ENCODE results near the gene HOXC5.
"Not testable (repeated sequence)": the region's sequence is repeated elsewhere in the genome, so short reads cannot be mapped to it uniquely, and the experiment has no call there.

HOXC5 gene

DNA sequence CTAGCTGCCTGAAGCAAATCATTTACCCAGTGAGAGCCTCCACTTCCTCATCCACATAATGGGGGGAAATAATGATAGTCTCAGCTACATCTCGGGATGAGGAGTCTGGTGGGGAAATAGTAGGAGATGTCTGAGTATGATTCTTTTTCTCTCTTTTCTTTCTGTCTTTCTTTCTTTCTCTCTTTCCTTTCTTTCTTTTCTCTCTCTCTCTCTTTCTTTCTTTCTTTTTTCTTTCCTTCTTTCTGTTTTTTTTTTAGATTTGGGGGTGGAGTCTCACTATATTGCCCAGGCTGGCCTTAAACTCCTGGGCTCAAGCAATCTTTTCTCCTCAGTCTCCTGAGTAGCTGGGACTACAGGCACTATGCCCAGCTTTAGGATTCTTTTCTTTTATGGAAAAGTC, 33.6 kb downstream of the HOXC5 start:
- no peak for DNase-seq (ENCODE audit: low spot score)

DNA sequence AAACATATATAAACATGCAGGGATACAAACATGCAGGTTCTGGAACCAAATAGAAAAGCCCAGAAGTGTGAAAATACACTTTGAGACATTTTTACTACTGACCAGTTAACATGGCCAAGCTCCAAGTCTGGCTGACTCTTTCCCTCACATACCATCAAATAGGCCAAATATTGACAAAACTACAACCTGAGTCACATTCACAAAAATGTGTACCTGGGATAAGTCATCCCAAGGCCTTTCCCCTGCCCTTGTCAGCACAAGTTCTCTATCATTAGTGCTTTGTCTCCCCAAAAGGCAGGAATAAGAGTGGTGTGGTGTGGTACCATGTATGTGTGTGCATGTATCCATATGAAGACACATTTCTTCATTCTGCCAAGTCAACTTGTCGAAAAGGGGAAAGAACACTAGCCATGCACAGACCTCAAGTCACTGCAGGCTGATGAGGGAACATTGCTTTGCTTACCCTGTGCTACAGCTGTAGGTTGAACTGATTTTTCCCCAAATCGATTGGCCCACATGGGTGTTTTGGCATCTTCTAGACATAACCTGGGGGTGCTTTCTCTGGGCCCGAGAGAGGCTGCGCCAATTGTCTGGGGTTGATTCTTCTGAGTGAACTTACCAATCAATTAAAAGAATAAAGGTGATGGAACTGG, 35.7 kb downstream of the HOXC5 start:
- DNase-seq (ENCODE audit: low spot score): no peak

DNA sequence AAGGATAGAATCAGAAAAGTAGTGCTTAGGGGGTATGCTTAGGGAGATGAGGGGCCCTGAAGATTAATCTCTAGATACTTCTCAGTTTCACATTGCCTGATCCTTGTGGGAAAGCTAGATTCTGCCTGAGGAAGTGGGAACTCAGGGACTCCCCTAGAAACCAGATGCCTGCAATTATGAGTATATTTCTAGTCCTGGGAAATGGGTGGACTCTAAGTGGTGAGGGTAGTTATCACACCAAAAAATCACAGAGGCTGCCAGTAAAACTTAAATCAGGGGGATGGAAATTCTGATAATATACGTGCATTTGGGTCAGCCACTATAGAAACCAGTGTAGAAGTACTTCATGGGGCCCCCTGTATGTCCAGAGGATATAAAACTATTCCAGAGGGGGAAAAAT, 39.1 kb downstream of the HOXC5 start:
- DNase-seq (ENCODE audit: low spot score): no peak

DNA sequence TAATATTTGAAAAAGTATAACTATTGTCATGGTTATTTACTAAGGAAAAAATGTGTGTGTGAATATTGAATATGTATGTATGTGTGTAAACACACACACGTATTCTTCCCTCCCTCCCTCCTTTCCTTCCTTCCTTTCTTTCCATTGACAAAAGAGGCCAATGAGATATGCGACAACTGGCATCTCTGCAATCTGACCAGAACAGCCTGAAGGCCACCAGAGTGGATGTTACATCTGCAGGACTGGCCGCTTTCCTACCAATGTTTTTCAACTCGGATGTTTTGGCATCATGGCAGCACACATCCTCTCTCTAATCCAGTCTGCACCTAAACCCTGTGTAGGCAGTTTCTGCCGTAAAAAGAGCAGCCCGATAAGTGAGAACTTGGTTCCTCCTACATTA, 41.5 kb downstream of the HOXC5 start:
- no peak for DNase-seq (ENCODE audit: low spot score)

DNA sequence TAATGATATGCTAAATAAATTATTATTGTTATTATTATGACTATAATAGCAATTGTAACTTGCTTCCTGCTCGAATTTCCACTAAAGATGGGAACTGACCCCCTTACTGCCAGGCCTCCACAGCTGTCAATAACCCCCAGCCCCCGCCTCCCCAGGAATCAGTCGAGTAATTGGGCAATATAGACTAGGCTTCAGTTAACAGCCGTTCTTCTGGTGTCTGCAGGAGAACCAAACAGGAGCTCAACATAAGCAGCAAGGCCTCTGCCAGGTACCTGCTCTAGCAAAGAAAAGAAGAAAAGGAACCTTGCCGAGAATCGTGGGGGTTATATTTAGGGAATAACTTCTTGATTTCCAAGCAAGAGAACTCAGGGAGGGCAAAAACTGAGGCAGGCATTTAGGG, 42.6 kb downstream of the HOXC5 start:
- DNase-seq (ENCODE audit: low spot score): no peak

DNA sequence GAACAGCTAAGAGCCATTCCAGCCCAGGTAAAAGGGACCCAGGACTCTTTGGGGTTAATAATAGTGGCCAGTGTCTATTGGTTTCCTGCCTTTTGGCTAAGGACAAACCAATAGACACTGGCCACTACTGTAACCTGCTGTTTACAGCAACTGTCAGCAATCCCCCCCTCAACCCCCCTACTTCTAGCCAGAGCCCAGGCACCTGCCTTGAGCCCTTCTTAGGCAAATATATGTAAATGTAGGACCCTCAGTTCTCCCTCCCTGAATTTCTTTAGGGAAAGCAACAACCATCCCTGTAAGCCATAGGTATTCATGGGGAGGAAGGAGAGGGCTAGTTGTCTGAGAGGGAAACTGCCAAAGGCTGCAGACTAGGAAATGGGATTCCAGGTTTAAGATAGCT, 43.1 kb downstream of the HOXC5 start:
- DNase-seq (ENCODE audit: low spot score): no peak

DNA sequence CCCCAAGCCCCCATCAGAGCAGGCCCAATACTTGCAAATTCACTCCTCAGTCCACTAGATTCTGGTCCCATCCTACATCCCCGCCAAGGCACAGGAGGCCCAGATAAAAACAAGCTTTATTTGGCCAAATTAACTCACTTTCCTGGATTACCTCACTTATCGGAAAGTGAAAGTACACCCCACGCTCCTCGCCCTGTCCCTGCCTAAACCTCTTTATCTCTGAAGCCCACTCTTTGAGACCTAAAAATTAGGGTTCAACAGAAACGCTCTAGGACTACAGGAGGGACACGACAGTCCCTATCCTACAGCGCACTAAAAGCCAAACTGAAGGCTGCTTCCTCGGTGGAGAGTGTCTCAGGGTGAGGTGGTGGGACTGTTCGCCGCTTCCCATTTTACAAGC, 45.0 kb downstream of the HOXC5 start:
- not testable (repeated sequence) for DNase-seq (ENCODE audit: low spot score)

DNA sequence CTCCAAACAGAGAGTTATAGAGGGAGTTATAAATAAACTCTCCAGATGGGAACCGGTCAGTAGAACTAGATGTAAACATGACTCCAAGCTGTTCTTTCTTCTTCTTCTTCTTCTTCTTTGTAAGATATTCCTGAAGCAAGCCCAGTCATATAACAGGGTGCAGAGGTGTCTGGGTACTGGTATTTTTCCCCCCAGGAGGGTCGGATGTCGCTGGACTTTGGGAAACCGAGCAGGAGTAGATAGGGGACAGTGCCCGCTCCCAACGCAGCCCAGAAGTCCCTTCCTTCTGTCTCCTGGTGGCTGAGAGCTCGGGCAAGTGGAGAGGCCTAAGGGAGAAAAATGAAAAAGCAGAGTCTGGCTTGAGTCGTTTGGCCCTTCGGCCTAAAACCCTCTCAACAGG, 46.3 kb downstream of the HOXC5 start:
- DNase-seq (ENCODE audit: low spot score): not testable (repeated sequence)

DNA sequence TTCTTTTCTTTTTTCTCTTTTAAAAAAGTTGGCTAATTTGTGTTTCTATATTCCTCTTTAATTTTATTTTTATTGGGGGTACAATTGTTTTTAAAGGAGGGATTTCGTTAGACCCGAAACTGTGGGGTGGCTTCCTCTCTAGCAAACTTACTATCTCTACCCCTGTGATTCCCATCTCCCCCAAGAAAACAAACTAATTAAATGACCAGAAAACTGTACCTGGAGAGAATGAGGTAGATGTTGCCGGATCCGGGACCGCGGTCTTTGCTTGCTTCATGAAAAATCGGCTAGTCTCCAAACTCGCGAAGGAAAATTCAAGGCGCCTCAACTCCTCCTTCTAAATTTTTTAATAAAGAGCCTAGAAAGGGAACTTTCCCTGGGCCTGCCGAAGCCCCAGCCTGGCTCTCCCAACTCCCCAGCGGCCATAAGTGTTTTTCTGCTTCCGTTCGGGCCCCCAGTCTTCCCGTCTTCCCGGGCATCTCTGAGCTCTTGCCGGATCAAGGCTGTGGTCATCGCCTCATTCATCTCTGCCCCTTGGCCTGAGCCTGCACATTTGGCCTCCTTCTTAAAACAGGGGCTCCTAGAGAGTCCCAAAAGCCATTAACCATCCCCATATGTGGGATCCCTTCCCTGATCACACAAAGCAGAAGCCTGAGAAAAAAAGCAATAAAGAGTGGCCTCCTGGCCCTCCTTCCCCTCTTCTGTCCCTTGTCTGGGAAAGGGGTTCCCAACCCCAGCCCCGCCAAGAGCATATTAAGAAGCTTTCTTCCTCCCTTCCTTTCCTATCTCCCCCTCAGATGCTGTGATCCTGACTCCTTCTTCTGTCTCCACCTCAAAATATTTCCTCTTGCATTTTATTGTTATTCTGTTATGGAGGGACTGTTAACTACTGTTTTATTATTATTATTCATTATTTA, 47.4 kb downstream of the HOXC5 start:
- DNase-seq (ENCODE audit: low spot score): not testable (repeated sequence)

DNA sequence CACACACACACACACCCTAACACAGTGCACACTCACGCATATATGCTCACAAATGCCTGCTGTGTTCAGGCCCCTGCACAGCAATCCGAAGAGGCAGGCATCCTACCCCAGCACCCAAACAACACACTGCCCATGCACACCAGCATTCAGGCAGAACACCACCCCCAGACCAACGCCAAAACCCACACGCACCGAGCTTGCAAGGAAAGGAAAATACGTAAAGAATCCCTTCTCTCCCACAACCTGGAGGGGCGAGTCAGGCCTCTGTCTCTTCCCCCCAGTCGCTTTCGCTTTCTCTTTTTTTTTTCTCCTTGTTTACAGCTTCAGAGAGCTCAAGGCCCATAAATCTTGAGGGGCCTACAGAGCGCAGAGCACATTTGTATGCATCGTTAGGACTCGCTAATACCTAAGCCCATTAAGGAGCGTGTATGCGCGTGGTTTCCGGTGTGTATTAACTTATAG, 48.2 kb downstream of the HOXC5 start:
- DNase-seq (ENCODE audit: low spot score): not testable (repeated sequence)

DNA sequence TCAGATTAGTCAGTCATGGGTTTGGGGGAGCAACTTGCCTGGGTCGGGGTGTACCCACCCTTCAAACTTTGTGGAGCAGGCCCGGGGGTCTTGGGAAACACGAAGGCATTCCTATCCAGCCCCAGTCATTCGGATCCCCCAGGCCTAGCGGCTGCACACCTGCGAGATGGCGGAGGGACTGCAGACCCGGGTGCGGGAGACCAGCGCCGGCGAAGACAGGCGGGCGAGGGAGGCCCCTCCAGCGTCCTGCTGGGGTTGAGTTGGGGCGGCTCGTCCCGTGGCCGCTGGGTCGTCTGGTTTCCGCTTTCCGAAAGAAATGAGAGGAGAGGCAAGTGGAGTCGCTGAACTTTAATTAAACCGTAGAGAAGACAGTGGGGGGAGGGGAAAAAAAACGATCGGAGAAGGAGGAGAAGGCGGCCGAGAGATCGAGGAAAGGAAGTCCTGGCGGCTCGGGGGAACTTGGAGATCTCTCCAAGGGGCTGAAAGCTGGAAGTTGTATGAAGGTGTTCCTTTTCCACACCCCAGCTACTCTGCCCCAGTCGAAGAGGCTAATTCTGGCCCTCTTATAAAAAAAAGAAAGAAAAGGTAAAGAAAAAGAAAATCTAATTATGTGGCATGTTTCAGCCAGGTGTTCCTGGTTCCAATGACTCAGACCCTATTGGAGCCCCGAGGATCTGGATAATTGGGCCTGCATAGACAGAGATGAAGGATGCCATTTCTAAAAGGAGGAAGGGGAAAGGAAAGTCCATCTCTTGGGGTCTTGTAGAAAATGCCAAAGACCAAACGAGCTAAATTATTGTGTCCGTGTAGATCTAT, 48.9 kb downstream of the HOXC5 start:
- not testable (repeated sequence) for DNase-seq (ENCODE audit: low spot score)

DNA sequence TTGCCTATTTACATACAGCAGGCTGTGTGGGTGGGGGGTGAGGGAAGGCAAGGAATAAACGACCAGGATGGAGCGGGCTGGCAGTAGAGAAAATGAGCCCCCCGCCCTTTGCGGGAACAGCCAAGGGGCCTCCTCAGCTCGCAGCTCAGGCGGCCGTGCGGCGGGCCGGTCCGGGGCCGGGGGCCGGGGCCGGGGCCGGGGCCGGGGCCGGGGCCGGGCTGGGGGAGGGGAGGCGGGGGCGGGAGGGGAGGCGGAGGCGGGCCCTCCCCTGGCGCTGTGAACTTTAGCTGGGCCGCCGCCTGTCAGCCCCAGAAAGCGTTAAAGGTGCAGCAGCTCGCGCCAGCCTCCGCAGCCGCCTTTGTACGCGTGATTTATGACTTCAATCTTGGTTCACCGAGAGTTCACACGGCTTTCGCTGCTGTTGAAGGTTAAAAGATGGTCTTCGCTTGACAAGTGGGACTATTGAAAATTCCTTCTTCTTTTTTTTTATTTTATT, 49.6 kb downstream of the HOXC5 start:
- no peak for DNase-seq (ENCODE audit: low spot score)
